PC-9 (cell line): ENCODE data around the gene SH3RF3. TPM values are rescaled to one million over a fixed set of nuclear protein-coding genes. Genes with fewer than 3 reads are reported as not detected.

Experiments used
- BruUV-seq: library from RNA; stranded (reverse); fragments of 400-500 nt; replicated peaks from 2 replicates; lab custom pipeline; 2021; lab: Mats Ljungman, UMichigan
- CTCF ChIA-PET: fragments of 300-600 bp; sonication (Branson Sonifier 250); formaldehyde crosslinking; loops from one replicate; lab custom pipeline; 2022; ENCODE audit warnings: antibody characterized with exemption; lab: Charles Lee
- POLR2A ChIA-PET: fragments of 300-600 bp; sonication (Branson Sonifier 250); formaldehyde crosslinking; loops from one replicate; lab custom pipeline; 2022; ENCODE audit warnings: antibody characterized with exemption; ENCODE audit not compliant: unreplicated experiment; lab: Charles Lee
- DNase-seq, 2 experiments: peaks; one replicate each; pipeline versions ENCODE4 v3.0.0 to v3.0.0-alpha.2; 2015 to 2022; ENCODE audit warnings: mixed read lengths in 1 of 2
- H2AFZ ChIP-seq: fragments of 200-600 bp; sonication (generic); 2 replicates; pipeline ENCODE4 v1.8.1; 2017; ENCODE audit warnings: antibody characterized with exemption
- H3F3A ChIP-seq: fragments of 200-600 bp; sonication (generic); 2 replicates; pipeline ENCODE4 v1.8.1; 2017; ENCODE audit warnings: antibody characterized with exemption, mild to moderate bottlenecking, low read depth; ENCODE audit not compliant: insufficient read depth
- H3K27ac ChIP-seq: fragments of 200-600 bp; sonication (generic); 2 replicates; pipeline ENCODE4 v1.6.1; 2016; ENCODE audit warnings: mixed run types
- H3K27me3 ChIP-seq: fragments of 200-600 bp; sonication (generic); 2 replicates; pipeline ENCODE4 v1.6.1; 2016; ENCODE audit warnings: low read depth, mixed run types; ENCODE audit not compliant: insufficient read depth
- H3K36me3 ChIP-seq: fragments of 200-600 bp; sonication (generic); 2 replicates; pipeline ENCODE4 v1.6.1; 2016; ENCODE audit warnings: low read depth, mixed run types
- H3K4me1 ChIP-seq: fragments of 200-600 bp; sonication (generic); replicated peaks from 2 replicates; pipeline ENCODE4 v1.6.1; 2016; ENCODE audit warnings: mixed run types; ENCODE audit not compliant: insufficient read depth
- H3K4me2 ChIP-seq: fragments of 200-600 bp; sonication (generic); 2 replicates; pipeline ENCODE4 v1.6.1; 2017; ENCODE audit warnings: mixed run types
- H3K4me3 ChIP-seq: fragments of 200-600 bp; sonication (generic); 2 replicates; pipeline ENCODE4 v1.6.1; 2016; ENCODE audit warnings: mixed run types
- H3K79me2 ChIP-seq: fragments of 200-600 bp; sonication (generic); 2 replicates; pipeline ENCODE4 v1.6.1; 2017; ENCODE audit warnings: low read depth, mixed run types
- H3K9me2 ChIP-seq: fragments of 200-600 bp; sonication (generic); 2 replicates; pipeline ENCODE4 v1.8.1; 2017; ENCODE audit warnings: mild to moderate bottlenecking; ENCODE audit not compliant: insufficient read depth
- H3K9me3 ChIP-seq: fragments of 200-600 bp; sonication (generic); 2 replicates; pipeline ENCODE4 v1.8.1; 2016; ENCODE audit warnings: low read depth; ENCODE audit not compliant: insufficient read depth
- H4K20me1 ChIP-seq: fragments of 200-600 bp; sonication (generic); 2 replicates; pipeline ENCODE4 v1.8.1; 2017; ENCODE audit not compliant: insufficient read depth
- EZH2 ChIP-seq: fragments of 200-600 bp; sonication (generic); IDR thresholded peaks from 2 replicates; pipeline ENCODE4 v1.8.0; 2017; ENCODE audit warnings: antibody characterized with exemption, low read depth
- intact Hi-C: fragments of 100-400 bp; cut with micrococcal nuclease; formaldehyde crosslinking; loops from one replicate; pipeline ENCODE4 v1.10.0; 2022; ENCODE audit not compliant: unreplicated experiment
- total RNA-seq: library from RNA; stranded (reverse); gene quantifications from 2 replicates; pipeline ENCODE4 v1.2.3, GENCODE V29; 2021
- TF ChIP-seq, protein P1 (sequence below): fragments of 200-600 bp; sonication (generic); conservative IDR thresholded peaks from 2 replicates; pipeline ENCODE4 v1.6.1; 2017; ENCODE audit warnings: mixed run types, antibody characterized with exemption, mild to moderate bottlenecking, moderate library complexity

Gene SH3RF3
- total RNA-seq, 1 experiment from 2014 or later = 6.1 TPM

DNA sequence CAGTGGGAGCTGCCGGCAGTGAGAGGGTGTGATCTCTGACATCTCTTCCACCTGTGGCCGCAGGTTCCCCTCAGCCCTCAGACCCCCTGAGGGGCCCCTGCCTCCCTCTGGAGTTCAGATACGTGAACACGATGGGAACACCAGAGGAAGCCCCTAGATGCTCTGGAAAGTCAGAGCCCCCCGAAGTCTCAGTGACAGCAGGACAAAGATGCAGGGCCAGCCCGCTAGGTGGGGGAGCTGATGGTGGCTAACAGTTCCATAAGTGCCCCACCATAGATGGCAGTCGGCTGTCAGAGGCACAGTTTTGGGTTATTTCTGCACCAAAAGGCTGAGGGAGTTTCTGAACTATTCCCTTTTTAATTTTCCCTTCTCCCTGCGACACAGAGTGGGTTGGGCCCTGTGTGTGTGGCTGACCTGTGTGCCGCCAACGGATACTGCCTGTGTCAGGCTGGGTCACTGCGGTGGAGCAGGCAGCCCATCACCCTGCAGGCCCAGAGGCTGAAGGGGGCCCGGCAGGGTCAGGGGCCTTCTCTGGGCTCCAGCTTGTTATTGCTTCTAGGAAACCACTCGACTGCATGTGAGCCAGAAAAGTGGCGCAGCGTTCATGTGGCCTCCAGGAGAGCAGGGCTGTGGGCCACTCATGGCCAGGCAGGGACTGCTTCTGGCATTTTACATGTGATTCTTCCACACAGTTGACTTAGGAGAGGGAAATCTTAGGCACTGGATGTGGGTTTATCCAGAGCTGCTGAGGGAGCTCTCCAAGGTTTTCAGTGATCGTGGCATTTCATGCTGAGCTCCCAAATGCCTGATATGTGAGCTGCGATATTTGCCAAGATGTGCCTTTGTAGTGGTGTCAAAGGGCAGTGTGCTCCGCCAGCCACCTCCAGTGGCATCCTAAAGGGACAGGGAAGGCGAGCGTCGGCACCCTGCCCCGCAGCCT, 225.1 kb downstream of the SH3RF3 start:
- Histone ChIP-seq H3K4me3 (no peak overlapping the region), H4K20me1 (0 out of 2 replicates have a peak, but pooled peaks cover 4% of the 10 kb centered on the region), H3K27me3 (no peaks in the 10 kb centered on the region), H3K9me2 (no peaks in the 10 kb centered on the region), H3F3A (peaks cover 7% of the 10 kb centered on the region), H3K79me2 (no peaks in the 10 kb centered on the region), H2AFZ (no peak overlapping the region), H3K4me1 (0 out of 2 replicates have a peak, but pooled peaks cover 8% of the 10 kb centered on the region), H3K4me2 (no peak overlapping the region), H3K9me3 (no peaks in the 10 kb centered on the region; the same call in 1 of the 2 replicates), H3K36me3 (no peaks in the 10 kb centered on the region), H3K27ac (no peak overlapping the region)
- POLR2A ChIA-PET = interaction anchor here (0.6 kb wide), 1 partner anchor 29 kb away, joined by 5 read pairs; no protein-coding TSS in a partner anchor
- TF ChIP-seq, protein P1, sequence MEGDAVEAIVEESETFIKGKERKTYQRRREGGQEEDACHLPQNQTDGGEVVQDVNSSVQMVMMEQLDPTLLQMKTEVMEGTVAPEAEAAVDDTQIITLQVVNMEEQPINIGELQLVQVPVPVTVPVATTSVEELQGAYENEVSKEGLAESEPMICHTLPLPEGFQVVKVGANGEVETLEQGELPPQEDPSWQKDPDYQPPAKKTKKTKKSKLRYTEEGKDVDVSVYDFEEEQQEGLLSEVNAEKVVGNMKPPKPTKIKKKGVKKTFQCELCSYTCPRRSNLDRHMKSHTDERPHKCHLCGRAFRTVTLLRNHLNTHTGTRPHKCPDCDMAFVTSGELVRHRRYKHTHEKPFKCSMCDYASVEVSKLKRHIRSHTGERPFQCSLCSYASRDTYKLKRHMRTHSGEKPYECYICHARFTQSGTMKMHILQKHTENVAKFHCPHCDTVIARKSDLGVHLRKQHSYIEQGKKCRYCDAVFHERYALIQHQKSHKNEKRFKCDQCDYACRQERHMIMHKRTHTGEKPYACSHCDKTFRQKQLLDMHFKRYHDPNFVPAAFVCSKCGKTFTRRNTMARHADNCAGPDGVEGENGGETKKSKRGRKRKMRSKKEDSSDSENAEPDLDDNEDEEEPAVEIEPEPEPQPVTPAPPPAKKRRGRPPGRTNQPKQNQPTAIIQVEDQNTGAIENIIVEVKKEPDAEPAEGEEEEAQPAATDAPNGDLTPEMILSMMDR = no peak
- CTCF ChIA-PET = no interaction called here
- no peak for DNase-seq
- intact Hi-C loops = no loop called here
- BruUV-seq = no TSS peak

DNA sequence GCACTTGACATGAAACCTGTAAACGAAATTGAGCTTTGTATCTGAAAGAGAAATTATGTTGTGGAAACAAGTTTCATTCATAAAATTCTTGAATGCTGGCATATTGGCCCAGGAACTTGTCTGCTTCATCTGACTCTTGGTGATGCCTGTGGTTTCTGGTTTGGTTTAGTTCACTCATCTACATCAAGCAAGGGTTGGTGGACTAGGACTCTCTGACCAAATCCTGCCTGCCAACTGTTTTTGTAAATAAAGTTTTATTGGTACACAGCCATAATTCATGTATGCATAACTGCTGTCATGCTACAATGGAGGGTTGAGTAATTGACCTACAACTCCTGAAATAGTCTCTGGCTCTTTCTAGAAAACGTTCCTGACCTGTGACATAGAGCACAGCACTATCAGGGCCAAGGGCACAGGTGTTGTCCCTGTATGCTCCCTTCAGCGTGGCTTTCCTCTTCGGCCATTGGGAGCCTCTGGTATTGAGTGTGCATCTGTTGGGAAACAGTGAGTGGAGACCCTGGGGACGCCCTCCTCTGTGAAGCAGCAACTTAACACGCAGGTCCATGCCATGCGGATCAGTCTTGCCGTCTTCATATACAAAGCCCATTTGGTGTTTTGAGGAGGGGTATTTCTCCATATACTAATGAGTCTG, 226.3 kb downstream of the SH3RF3 start:
- no peak for TF ChIP-seq EZH2
- Histone ChIP-seq H3K4me3 (no peak overlapping the region), H3K9me3 (no peaks in the 10 kb centered on the region; the same call in 1 of the 2 replicates), H3K36me3 (no peaks in the 10 kb centered on the region), H3K9me2 (no peaks in the 10 kb centered on the region), H3K4me1 (0 out of 2 replicates have a peak, but pooled peaks cover 8% of the 10 kb centered on the region), H3K27ac (no peak overlapping the region), H3K4me2 (no peak overlapping the region), H3K79me2 (no peaks in the 10 kb centered on the region), H3K27me3 (no peaks in the 10 kb centered on the region), H3F3A (peaks cover 7% of the 10 kb centered on the region), H2AFZ (no peak overlapping the region), H4K20me1 (0 out of 2 replicates have a peak, but pooled peaks cover 3% of the 10 kb centered on the region)
- BruUV-seq = no TSS peak
- no peak for DNase-seq
- ChIA-PET POLR2A (no interaction called here), CTCF (no interaction called here)
- intact Hi-C loops = no loop called here

DNA sequence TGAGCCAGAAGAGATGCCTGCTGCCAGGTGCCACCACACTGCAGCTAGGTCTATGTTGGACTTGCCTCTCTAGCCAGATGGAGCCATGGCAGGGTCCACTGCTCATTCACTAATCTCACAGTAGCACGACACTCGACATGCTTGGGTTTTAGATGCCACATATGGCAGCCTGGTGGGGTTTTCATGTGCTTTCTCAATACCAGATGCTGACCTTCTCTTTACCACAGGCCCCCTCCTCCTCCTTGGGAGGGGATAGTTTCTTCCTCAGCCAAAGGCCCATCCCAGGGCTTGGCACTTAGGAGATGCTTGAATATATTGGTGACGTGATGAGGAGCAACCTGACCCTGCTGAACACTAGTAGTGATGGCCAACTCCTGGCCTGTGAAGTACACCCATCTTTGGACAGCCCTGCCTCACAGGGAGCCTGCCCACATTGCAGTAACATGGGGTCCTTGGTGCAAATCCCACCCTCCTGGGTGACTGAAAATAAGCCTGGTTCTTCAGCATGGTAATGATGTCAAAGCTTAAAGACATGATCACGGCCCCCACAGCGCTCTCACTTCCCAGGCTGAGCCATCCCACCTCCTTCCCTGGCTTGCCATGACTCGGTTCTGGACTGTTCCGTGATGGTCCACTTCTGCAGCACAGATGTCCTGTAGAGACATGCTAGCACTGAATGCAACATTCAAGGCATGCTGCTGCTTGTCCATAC, 227.5 kb downstream of the SH3RF3 start:
- intact Hi-C loops = no loop called here
- Histone ChIP-seq H3K9me3 (no peaks in the 10 kb centered on the region; the same call in 1 of the 2 replicates), H3K4me2 (no peak overlapping the region), H3K79me2 (no peaks in the 10 kb centered on the region), H2AFZ (no peak overlapping the region), H4K20me1 (no peaks in the 10 kb centered on the region), H3K9me2 (no peaks in the 10 kb centered on the region), H3F3A (no peaks in the 10 kb centered on the region), H3K36me3 (no peaks in the 10 kb centered on the region), H3K27ac (no peak overlapping the region), H3K27me3 (no peaks in the 10 kb centered on the region), H3K4me1 (0 out of 2 replicates have a peak, but pooled peaks cover under 1% of the 10 kb centered on the region), H3K4me3 (no peak overlapping the region)
- POLR2A ChIA-PET = interaction anchor here (0.5 kb wide), 1 partner anchor 288 kb away, joined by 3 read pairs; no protein-coding TSS in a partner anchor
- BruUV-seq = no TSS peak
- DNase-seq = no peak
- TF ChIP-seq EZH2 = no peak
- TF ChIP-seq, protein P1 = no peak
- CTCF ChIA-PET = no interaction called here
